ENCODE data around the gene CXCL17.
A peak's percentile ranks its signal among the peaks of the same experiment; 100 is the strongest.
"Not testable (repeated sequence)": the region's sequence is repeated elsewhere in the genome, so short reads cannot be mapped to it uniquely, and the experiment has no call there.

The CXCL17 gene, protein sequence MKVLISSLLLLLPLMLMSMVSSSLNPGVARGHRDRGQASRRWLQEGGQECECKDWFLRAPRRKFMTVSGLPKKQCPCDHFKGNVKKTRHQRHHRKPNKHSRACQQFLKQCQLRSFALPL

DNA sequence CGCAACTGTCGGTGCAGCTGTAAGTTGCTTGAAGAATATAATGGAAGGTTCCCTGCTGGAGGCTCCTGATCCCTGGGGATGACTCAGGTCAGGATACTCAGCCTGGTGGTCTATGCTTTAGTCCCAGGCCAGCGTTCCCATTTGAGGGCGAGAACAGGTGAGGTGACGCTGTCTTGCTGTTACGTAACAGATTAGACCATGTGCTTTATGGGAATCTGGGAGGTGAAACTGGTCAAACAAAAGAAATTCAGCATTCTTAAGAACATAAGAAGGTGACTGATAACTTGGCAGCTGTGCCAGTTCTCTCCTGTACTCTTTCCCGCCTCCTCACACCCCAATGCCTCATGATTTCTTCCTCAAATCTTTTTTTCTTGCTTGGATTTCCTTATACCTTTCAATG is at the start of gene CXCL17:
Gene CXCL17 (minus strand): TSS at position 114 of the 400 bp plus-strand sequence. CDS start 114 bp downstream, outside the sequence.
- DNase-seq (no peak), ATAC-seq (no peak)
- H3K9me3 Mint-ChIP-seq = no peaks in the 10 kb centered on the region
- H3K4me3 Mint-ChIP-seq = no peak within 1 kb of the TSS
- no peaks in the 10 kb centered on the region for H3K27me3 Mint-ChIP-seq
- peaks cover 30% of the 10 kb centered on the region for H3K4me1 Mint-ChIP-seq
- no peak within 1 kb of the TSS for H3K27ac Mint-ChIP-seq

DNA sequence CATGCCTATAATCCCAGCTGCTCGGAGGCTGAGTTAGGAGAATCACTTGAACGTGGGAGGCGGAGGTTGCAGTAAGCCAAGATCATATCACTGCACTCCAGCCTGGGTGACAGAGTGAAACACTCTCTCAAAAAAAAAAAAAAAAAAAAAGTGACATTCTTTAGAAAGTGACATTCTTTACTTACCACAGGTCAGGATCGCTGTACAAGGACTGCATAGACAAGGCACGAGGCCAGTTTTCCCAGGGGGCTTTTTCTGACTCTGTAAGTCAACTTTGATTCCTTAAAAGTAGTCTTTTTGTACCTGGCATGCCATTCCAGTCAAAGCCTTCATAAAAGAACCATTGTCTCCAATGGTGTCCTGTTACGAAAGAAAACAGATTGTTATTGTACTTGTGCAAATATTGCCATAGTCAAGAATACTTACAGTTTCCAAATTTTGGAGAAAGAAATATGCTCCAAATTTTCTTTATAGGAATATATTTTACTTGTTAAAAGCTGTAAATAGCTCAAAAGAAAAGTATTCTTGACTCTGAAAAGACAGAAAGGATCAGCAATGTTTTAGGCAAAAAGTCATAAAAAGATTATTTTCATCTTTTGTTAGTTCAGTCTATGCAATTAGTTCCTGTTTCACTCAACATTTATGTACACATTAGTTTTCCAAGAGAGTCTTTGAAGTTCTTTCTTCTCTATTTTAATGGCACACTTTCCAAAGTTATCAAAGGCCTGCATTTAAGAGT is 46.2 kb upstream of the CXCL17 start:
- H3K4me1 Mint-ChIP-seq = peaks cover 12% of the 10 kb centered on the region
- no peak overlapping the region for H3K4me3 Mint-ChIP-seq
- no peak for ATAC-seq
- H3K9me3 Mint-ChIP-seq = no peaks in the 10 kb centered on the region
- H3K27ac Mint-ChIP-seq = no peak overlapping the region
- H3K27me3 Mint-ChIP-seq = no peaks in the 10 kb centered on the region
- DNase-seq = no peak

DNA sequence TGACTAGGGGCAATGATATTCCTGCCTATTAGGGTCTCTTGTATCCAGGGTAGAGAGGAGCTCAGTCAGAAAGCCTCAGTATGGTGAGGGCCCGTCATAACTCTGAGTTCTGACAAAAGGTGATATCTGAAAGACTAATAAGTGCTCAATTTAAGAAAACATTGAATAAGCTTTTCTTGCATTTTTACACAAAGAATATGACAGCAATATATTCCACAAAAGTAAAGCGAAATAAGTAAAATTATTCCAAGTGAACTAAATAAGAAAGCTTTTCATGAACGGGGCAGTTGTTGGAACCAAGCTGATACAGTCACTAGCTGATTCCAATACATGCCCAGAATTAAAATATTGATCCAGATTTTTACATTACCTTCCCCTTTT is 45.0 kb upstream of the CXCL17 start:
- ATAC-seq = no peak

DNA sequence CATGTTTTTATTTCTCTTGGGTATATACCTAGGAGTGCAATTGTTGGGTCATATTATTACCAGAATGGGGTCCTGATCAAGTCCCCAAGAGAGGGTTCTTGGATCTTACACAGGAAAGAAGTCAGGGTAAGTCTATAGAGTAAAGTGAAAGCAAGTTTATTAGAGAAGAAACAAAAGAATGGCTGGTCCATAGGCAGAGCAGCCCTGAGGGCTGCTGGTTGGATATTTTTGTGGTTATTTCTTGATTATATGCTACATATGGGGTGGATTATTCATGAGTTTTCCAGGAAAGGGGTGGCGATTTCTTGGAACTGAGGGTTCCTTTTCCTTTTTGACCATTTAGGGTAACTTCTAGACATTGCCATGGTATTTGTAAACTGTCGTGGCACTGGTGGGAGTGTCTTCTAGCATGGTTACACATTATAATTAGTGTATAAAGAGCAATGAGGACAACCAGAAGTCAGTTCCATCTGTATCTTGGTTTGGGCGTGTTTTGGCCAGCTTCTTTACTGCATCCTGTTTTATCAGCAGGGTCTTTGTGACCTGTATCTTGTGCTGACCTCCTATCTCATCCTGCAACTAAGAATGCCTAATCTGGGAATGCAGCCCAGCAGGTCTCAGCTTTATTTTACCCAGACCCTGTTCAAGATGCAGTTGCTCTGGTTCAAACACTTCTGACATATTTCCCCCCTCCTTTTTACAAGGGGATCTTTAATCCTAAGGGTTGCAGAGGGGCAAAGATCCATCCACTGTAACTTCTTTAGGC is 44.5 kb upstream of the CXCL17 start:
- no peak for ATAC-seq

More for the DNA sequence above, 45.0 kb upstream of the CXCL17 start:
- no peak overlapping the region for H3K27ac Mint-ChIP-seq
- H3K9me3 Mint-ChIP-seq = no peaks in the 10 kb centered on the region
- no peak overlapping the region for H3K4me3 Mint-ChIP-seq
- H3K27me3 Mint-ChIP-seq = no peaks in the 10 kb centered on the region
- DNase-seq = no peak
- peaks cover 12% of the 10 kb centered on the region for H3K4me1 Mint-ChIP-seq

DNA sequence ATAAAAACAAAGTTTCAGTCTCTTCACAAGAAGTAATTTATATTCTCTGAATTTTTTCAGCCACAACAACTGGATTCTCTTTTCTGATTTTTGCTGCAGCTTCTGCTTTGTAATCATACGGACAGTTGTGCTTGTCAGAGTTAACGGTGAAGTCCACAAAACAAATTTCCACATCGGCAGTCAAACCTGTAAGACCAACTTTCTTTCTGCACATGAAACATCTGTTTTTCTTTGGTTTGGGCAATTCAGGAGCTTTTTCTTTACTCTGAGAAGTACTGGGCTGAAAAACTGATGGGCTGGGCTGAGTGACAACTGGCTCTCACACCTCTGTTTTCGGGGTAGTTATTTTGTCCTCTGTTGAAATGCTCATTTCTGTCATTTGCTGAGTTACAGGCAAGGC is 42.3 kb upstream of the CXCL17 start:
- peaks cover 31% of the 10 kb centered on the region for H3K4me1 Mint-ChIP-seq
- DNase-seq, H3K27ac Mint-ChIP-seq, H3K27me3 Mint-ChIP-seq, H3K9me3 Mint-ChIP-seq, H3K4me3 Mint-ChIP-seq, ATAC-seq: not testable (repeated sequence)

More for the DNA sequence above, 44.5 kb upstream of the CXCL17 start:
- DNase-seq = peak in 1 of 2 donors; percentile 27
- Mint-ChIP-seq H3K9me3 (no peaks in the 10 kb centered on the region), H3K4me1 (peaks cover 12% of the 10 kb centered on the region), H3K27me3 (no peaks in the 10 kb centered on the region), H3K4me3 (no peak overlapping the region), H3K27ac (peak overlapping the region in 1 of 2 donors; percentile 35)

DNA sequence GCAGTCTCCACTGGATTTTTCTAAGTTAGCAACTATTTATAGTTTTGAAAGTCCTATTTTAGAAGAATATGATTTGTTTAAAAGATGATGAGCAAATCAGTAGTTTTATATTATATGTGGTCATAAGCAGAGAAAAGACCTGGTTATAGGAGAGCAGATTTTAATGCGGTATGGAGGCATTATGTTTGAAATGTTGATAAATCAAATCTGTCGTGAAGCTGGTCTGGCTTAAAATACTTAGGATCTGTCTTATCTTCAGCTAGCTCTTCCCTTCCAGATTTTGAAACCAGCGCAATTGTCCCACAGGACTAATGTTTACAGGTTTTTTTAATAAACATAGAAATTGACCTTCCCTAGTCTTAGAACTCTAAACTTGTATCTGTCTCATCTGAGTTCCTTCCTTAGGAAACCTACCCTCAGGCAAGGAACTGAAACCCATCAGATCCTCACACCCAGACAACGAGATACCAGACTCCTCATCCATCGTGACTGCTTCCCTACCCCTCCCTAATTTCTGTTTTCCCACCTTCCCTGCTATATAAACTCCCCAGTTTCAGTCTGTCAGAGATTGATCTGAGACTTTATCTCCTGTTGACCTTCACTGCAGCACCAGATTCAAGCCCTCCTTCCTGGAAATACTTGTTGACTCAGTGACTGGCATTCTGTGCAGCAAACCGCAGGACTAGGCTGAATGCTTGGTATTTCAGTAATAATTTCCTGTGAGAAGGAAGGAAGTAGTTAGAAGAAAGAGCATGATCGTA is 37.8 kb upstream of the CXCL17 start:
- Mint-ChIP-seq H3K4me1 (peaks cover 27% of the 10 kb centered on the region), H3K27me3 (no peaks in the 10 kb centered on the region), H3K9me3 (no peaks in the 10 kb centered on the region), H3K4me3 (peak overlapping the region; percentile 4 to 24), H3K27ac (peak overlapping the region; percentile 3 to 37)
- ATAC-seq = no peak
- no peak for DNase-seq

DNA sequence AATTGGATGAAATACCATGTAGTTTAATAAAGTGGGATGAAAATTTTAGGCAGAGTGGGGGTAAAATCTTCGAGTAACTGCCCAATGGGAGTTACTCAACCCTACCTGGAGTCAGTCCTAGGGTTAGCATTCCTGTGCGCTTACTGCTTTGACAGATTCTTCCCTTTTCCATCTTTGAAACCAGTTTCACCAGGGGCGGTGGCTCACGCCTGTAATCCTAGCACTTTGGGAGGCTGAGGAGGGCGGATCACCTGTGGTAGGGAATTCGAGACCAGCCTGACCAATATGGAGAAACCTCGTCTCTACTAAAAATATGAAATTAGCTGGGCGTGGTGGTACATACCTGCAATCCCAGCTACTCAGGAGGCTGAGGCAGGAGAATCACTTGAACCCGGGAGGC is 37.0 kb upstream of the CXCL17 start:
- no peaks in the 10 kb centered on the region for H3K27me3 Mint-ChIP-seq
- ATAC-seq = no peak
- no peak overlapping the region for H3K27ac Mint-ChIP-seq
- no peak for DNase-seq
- no peaks in the 10 kb centered on the region for H3K9me3 Mint-ChIP-seq
- peaks cover 27% of the 10 kb centered on the region for H3K4me1 Mint-ChIP-seq
- H3K4me3 Mint-ChIP-seq = no peak overlapping the region

DNA sequence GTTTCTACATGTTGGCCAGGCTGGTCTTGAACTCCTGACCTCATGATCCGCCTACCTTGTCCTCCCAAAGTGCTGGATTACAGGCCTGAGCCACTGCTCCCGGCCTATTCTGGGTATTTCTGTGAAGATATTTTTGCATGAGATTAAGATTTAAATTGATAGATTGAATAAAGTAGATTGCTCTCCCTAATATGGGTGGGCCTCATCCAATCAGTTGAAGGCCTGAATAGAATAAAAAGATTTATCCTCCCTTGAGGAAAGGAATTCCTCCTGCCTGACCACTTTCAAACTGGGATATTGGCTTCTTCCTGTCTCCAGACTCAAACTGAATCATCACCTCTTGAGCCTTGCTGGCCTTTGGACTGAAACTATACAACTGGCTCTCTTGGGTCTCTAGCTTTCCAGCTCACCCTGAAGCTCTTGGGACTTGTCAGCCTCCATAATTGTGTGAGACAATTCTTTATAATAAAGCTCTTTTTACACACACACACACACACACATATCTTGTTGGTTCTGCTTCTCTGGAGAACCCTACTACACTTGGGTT is 36.1 kb upstream of the CXCL17 start:
- peaks cover 27% of the 10 kb centered on the region for H3K4me1 Mint-ChIP-seq
- ATAC-seq = no peak
- H3K27ac Mint-ChIP-seq = no peak overlapping the region
- H3K4me3 Mint-ChIP-seq = no peak overlapping the region
- H3K9me3 Mint-ChIP-seq = no peaks in the 10 kb centered on the region
- H3K27me3 Mint-ChIP-seq = no peaks in the 10 kb centered on the region
- no peak for DNase-seq

DNA sequence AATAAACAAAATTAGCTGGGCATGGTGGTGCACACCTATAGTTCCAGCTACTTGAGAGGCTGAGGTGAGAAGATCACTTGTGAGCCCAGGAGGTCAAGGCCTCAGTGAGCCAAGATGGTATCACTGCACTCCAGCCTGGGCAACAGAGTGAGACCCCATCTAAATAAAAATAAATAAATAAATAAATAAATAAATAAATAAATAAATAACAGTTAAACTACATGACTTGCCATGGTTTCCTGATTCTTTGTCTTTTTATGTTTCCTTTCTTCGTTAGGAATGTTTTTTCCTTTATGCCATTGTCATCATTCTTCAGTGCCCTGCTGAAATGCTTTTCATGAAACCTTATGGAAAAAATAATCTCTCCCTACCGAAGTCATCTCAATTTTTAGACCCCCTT is 35.2 kb upstream of the CXCL17 start:
- Mint-ChIP-seq H3K27me3 (no peaks in the 10 kb centered on the region), H3K4me3 (no peak overlapping the region), H3K9me3 (no peaks in the 10 kb centered on the region), H3K27ac (no peak overlapping the region), H3K4me1 (peaks cover 27% of the 10 kb centered on the region)
- DNase-seq (no peak), ATAC-seq (no peak)

DNA sequence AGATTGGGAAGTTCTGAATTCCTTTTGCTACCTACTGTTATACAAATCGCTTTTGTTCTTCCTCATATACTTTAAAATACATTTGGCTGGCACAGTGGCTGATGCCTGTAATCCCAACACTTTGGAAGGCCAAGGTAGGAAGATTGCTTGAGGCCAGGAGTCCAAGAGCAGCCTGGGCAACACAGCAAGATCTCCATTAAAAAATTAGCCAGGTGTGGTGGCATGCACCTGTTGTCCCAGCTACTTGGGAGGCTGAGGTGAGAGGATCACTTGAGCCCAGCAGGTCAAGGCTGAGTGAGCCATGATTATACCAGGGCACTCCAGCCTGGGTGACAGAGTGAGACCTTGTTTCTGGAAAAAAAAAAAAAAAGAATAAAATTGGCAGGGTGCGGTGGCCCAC is 34.4 kb upstream of the CXCL17 start:
- no peak overlapping the region for H3K27ac Mint-ChIP-seq
- DNase-seq = no peak
- no peak for ATAC-seq
- H3K4me3 Mint-ChIP-seq = no peak overlapping the region
- peaks cover 27% of the 10 kb centered on the region for H3K4me1 Mint-ChIP-seq
- H3K27me3 Mint-ChIP-seq = no peaks in the 10 kb centered on the region
- no peaks in the 10 kb centered on the region for H3K9me3 Mint-ChIP-seq

DNA sequence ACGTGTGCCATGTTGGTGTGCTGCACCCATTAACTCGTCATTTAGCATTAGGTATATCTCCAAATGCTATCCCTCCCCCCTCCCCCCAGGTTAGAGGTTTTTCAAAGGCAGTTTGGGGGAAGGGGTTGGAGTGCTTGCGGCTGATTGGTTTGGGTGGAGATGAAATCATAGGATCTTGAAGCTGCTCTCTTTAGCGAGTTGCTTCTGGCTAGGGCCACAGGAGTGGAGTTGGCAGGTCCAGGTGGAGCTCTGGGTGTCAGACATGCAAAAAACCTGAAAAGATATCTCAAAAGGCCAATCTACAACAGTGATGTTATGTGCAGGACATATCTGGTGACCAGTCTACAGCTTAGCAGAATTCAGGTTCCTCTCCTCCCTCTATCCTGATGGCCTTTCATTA is 32.6 kb upstream of the CXCL17 start:
- DNase-seq (no peak), ATAC-seq (no peak)
- no peaks in the 10 kb centered on the region for H3K9me3 Mint-ChIP-seq
- no peaks in the 10 kb centered on the region for H3K27me3 Mint-ChIP-seq
- no peak overlapping the region for H3K27ac Mint-ChIP-seq
- H3K4me3 Mint-ChIP-seq = no peak overlapping the region
- peaks cover 11% of the 10 kb centered on the region for H3K4me1 Mint-ChIP-seq

DNA sequence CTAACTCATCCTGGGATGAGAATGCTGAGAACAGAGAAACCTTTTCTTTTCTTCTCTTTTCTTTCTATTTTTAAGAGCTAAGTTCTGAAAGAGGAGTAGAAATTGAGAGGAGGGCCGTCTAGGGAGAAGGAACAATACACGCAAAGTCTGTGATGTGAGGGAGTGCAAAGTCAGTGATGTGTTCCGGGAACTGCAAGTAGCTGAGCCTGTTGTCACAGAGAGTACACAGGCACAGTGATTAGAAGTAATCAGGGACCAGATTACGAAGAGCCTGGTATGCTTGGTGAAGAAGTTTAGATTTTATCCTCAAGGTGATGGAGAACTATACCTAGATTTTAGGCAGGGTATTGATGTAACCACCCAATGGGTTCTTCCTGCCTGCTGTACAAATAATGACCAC is 32.0 kb upstream of the CXCL17 start:
- H3K4me3 Mint-ChIP-seq = no peak overlapping the region

DNA sequence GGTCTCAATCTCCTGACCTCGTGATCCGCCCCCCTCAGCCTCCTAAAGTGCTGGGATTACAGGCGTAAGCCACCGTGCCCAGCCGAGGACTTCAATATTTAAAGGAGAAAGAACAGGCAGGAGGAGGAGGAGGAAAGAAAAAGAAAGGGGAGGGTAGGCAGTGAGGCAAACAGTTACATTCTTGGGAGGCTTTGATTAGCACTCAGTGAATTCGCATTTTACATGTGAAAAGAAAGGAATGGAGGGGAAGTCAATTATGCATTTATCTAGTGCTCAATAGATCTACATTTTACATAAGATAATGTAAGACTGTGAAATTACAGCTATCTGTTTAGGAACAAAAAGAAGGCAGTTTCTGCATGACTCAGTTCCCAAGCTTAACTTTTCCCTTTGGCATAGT is 30.9 kb upstream of the CXCL17 start:
- no peaks in the 10 kb centered on the region for H3K9me3 Mint-ChIP-seq
- no peaks in the 10 kb centered on the region for H3K27me3 Mint-ChIP-seq
- H3K4me3 Mint-ChIP-seq = no peak overlapping the region
- DNase-seq = no peak
- peaks cover 13% of the 10 kb centered on the region for H3K4me1 Mint-ChIP-seq
- no peak overlapping the region for H3K27ac Mint-ChIP-seq
- ATAC-seq = no peak

More for the DNA sequence above, 32.0 kb upstream of the CXCL17 start:
- DNase-seq = no peak
- H3K27ac Mint-ChIP-seq = no peak overlapping the region
- peaks cover 12% of the 10 kb centered on the region for H3K4me1 Mint-ChIP-seq
- ATAC-seq = no peak
- H3K27me3 Mint-ChIP-seq = no peaks in the 10 kb centered on the region
- no peaks in the 10 kb centered on the region for H3K9me3 Mint-ChIP-seq

DNA sequence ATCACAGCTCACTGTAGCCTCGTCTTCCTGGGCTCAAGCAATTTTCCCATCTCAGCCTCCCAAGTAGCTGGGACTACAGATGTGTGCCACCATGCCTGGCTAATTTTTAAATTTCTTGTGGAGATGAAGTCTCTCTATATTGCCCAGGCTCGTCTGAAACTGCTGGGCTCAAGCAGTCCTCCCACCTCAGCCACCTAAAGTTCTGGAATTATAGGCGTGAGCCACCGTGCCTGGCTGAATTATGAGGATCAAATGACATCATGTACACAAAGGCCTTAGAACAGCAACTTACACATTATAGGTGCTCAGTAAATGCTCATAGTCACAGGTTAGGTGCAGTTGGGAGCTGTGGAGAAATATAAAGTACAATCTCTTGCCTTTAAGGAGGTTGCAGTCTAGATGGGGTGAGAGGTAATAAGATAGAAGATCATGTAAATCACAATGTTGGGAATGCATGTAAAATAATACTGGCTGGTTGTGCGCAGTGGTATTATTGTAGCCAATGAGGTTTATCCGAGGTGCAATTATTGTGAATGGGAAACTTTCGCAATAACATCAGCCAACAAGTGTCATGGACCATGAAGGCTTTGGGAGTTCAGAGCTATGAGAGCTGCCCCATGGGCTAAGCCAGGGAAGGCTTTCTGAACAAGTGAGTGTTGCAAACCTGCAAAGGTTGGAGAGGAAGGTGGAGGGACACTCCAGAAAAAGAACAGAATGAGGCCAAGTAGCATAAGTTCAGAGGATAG is 29.8 kb upstream of the CXCL17 start:
- ATAC-seq = no peak
- H3K27ac Mint-ChIP-seq = no peak overlapping the region
- DNase-seq = no peak
- H3K4me3 Mint-ChIP-seq = no peak overlapping the region
- H3K27me3 Mint-ChIP-seq = no peaks in the 10 kb centered on the region
- H3K9me3 Mint-ChIP-seq = no peaks in the 10 kb centered on the region
- peaks cover 24% of the 10 kb centered on the region for H3K4me1 Mint-ChIP-seq

Measured in stimulated activated naive CD8-positive, alpha-beta T cell treated with anti-CD3 and anti-CD28 coated beads, Interleukin-15, amount 100 ng/mL, for 72 hours (primary cell).